OCI-LY7 (cell line): ENCODE data around the gene CFAP97. TPM values are rescaled to one million over a fixed set of nuclear protein-coding genes. Genes with fewer than 3 reads are reported as not detected.

Experiments used
- BruUV-seq: library from RNA; stranded (reverse); fragments of 400-500 nt; replicated peaks from 2 replicates; lab custom pipeline; 2021; lab: Mats Ljungman, UMichigan
- CTCF ChIA-PET: fragments of 300-600 bp; sonication (Branson Sonifier 250); formaldehyde crosslinking; loops from one replicate; lab custom pipeline; 2022; ENCODE audit warnings: antibody characterized with exemption; ENCODE audit not compliant: unreplicated experiment; lab: Charles Lee
- POLR2A ChIA-PET: fragments of 300-600 bp; sonication (Branson Sonifier 250); formaldehyde crosslinking; loops from one replicate; lab custom pipeline; 2022; ENCODE audit warnings: antibody characterized with exemption; lab: Charles Lee
- DNase-seq: peaks from one replicate; pipeline ENCODE4 v3.0.0-alpha.2; 2015; ENCODE audit warnings: low spot score
- H2AFZ ChIP-seq: fragments of 200-600 bp; sonication (generic), shearing (Covaris generic); 2 replicates; pipeline ENCODE4 v1.6.1; 2014; ENCODE audit warnings: mild to moderate bottlenecking, antibody characterized with exemption, low read length, moderate library complexity
- H3K27ac ChIP-seq: fragments of 200-600 bp; sonication (generic); 2 replicates; pipeline ENCODE4 v1.5.1; 2014; ENCODE audit warnings: mixed run types, low read depth, mild to moderate bottlenecking, moderate library complexity, low read length, inconsistent platforms; ENCODE audit not compliant: poor library complexity, severe bottlenecking
- H3K36me3 ChIP-seq: fragments of 200-600 bp; sonication (generic); 2 replicates; pipeline ENCODE4 v1.6.1; 2014; ENCODE audit warnings: mild to moderate bottlenecking, antibody characterized with exemption, low read length, moderate library complexity, mixed read lengths; ENCODE audit not compliant: insufficient read depth
- H3K4me1 ChIP-seq: fragments of 200-600 bp; sonication (generic); 2 replicates; pipeline ENCODE4 v1.5.1; 2014; ENCODE audit warnings: mild to moderate bottlenecking, low read length; ENCODE audit not compliant: insufficient read depth, poor library complexity, severe bottlenecking
- H3K4me2 ChIP-seq: fragments of 200-600 bp; sonication (generic); 2 replicates; pipeline ENCODE4 v1.6.1; 2014; ENCODE audit warnings: mild to moderate bottlenecking, low read length
- H3K4me3 ChIP-seq: fragments of 200-600 bp; sonication (generic); 2 replicates; pipeline ENCODE4 v1.5.1; 2014; ENCODE audit warnings: mild to moderate bottlenecking, low read depth, low read length; ENCODE audit not compliant: poor library complexity, severe bottlenecking
- H3K79me2 ChIP-seq: fragments of 200-600 bp; sonication (generic); 2 replicates; pipeline ENCODE4 v1.6.1; 2016; ENCODE audit warnings: low read depth, mild to moderate bottlenecking, low read length, moderate library complexity, mixed read lengths; ENCODE audit not compliant: insufficient read depth
- H3K9me2 ChIP-seq: fragments of 200-600 bp; sonication (generic); 2 replicates; pipeline ENCODE4 v1.6.1; 2016; ENCODE audit warnings: mild to moderate bottlenecking, low read length, mixed read lengths; ENCODE audit not compliant: insufficient read depth
- H3K9me3 ChIP-seq: fragments of 200-600 bp; sonication (generic); 2 replicates; pipeline ENCODE4 v1.6.1; 2014; ENCODE audit warnings: mild to moderate bottlenecking, mixed run types, low read length, mixed read lengths
- H4K20me1 ChIP-seq: fragments of 200-600 bp; sonication (generic); 2 replicates; pipeline ENCODE4 v1.6.1; 2014; ENCODE audit warnings: mild to moderate bottlenecking, antibody characterized with exemption, low read length, moderate library complexity, mixed read lengths; ENCODE audit not compliant: insufficient read depth
- CTCF ChIP-seq: fragments of 200-600 bp; sonication (generic); conservative IDR thresholded peaks from 2 replicates; pipeline ENCODE4 v1.5.1; 2014; ENCODE audit warnings: mild to moderate bottlenecking, antibody characterized with exemption, low read length, moderate library complexity, mixed read lengths
- EZH2phosphoT487 ChIP-seq: fragments of 200-600 bp; sonication (generic); IDR thresholded peaks from 2 replicates; pipeline ENCODE4 v1.6.1; 2018; ENCODE audit warnings: low read depth, borderline replicate concordance, mild to moderate bottlenecking, mixed run types, antibody characterized with exemption, low read length, moderate library complexity, mixed read lengths
- intact Hi-C: fragments of 100-400 bp; cut with micrococcal nuclease; formaldehyde crosslinking; loops from one replicate; pipeline ENCODE4 v1.10.0; 2022; ENCODE audit not compliant: unreplicated experiment
- total RNA-seq, 2 experiments: library from RNA; depleted of rRNA in 1 of 2; stranded (reverse); fragments of >200 nt in 1 of 2; shearing (Covaris generic) in 1 of 2; gene quantifications; 2 replicates each; pipeline ENCODE4 v1.2.3, GENCODE V29; 2014 to 2022

The CFAP97 gene
- total RNA-seq, 2 experiments from 2014 or later, result 22.7 to 57.3 TPM

- no peaks in the 10 kb centered on the region for H3K9me2 ChIP-seq
- H3K4me2 ChIP-seq, result no peak overlapping the region
- intact Hi-C loops, result no loop called here
- no peak overlapping the region for H3K27ac ChIP-seq
- no peak overlapping the region for H3K4me3 ChIP-seq
- BruUV-seq, result no TSS peak
- peaks cover 7% of the 10 kb centered on the region for H3K4me1 ChIP-seq
- H3K36me3 ChIP-seq, result no peaks in the 10 kb centered on the region
- H3K79me2 ChIP-seq, result no peaks in the 10 kb centered on the region
- no peak for DNase-seq
- no peak for TF ChIP-seq CTCF
- TF ChIP-seq EZH2phosphoT487, result no peak
- no peaks in the 10 kb centered on the region for H3K9me3 ChIP-seq
- POLR2A ChIA-PET, result interaction anchor here (0.6 kb wide), 1 partner anchor 450 kb away, joined by 3 read pairs; no protein-coding TSS in a partner anchor
- H2AFZ ChIP-seq, result no peak overlapping the region
- H4K20me1 ChIP-seq, result no peaks in the 10 kb centered on the region
- CTCF ChIA-PET, result no interaction called here
These were observed 65.6 kb downstream of the CFAP97 start for GRCh38 chr4:185138161-185138560.

DNA sequence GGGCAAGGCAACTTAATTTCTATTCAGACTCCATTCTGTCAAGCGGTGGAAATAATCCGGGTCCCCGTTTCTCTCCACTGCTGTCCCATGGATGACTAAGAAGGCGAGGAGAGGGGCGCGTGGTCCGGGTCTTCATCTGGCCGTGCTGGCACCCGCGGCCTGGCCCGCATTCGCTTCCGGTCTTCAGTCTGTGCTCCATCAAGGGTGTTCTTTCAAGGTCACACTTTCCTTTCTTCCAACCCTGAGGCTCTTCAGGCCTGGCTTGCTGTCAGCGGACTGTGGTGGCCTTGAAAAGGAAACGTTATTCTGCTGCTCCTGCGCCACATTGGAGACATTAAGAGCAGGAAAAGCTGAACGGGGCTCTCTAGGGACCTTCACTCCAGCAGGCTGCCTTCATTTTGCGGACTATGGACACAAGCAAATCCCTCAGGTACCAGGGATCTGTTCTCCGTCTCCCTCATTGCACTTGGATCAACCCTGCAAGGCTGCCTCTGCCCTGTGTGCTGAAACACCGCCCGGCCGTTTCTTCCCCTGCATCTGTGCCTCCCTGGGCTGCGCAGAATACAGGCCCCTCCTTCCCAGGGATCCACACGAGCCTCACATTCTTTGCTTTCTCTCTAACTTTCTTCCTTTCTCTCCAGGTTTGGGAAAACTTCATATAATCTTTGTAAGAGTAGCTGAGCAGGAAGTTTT lies 66.4 kb downstream of the CFAP97 start:
- no peaks in the 10 kb centered on the region for H3K9me2 ChIP-seq
- BruUV-seq, result no TSS peak
- H3K4me2 ChIP-seq, result no peak overlapping the region
- POLR2A ChIA-PET, result interaction anchor here (0.7 to 1.3 kb wide), 2 partner anchors 18 to 258 kb away, joined by 4 read pairs; partner anchors contain the start of gene LRP2BP
- peaks cover 3% of the 10 kb centered on the region for H3K4me1 ChIP-seq
- DNase-seq, result no peak
- no peak overlapping the region for H2AFZ ChIP-seq
- CTCF ChIA-PET, result no interaction called here
- H3K27ac ChIP-seq, result no peak overlapping the region
- no peaks in the 10 kb centered on the region for H4K20me1 ChIP-seq
- TF ChIP-seq CTCF (no peak), EZH2phosphoT487 (no peak)
- intact Hi-C loops, result no loop called here
- no peaks in the 10 kb centered on the region for H3K9me3 ChIP-seq
- H3K36me3 ChIP-seq, result no peaks in the 10 kb centered on the region
- H3K79me2 ChIP-seq, result no peaks in the 10 kb centered on the region
- H3K4me3 ChIP-seq, result no peak overlapping the region

GRCh38 chr4:185134307-185134869 lies 69.4 kb downstream of the CFAP97 start:
- POLR2A ChIA-PET, result interaction anchor here (0.7 kb wide), 1 partner anchor 31 kb away, joined by 3 read pairs; no protein-coding TSS in a partner anchor
- Histone ChIP-seq H3K4me2 (no peak overlapping the region), H2AFZ (peak overlapping the region; percentile 10; the same call in 1 of the 2 replicates), H4K20me1 (no peaks in the 10 kb centered on the region), H3K36me3 (no peaks in the 10 kb centered on the region), H3K4me1 (no peaks in the 10 kb centered on the region), H3K79me2 (no peaks in the 10 kb centered on the region), H3K4me3 (no peak overlapping the region), H3K27ac (no peak overlapping the region), H3K9me2 (no peaks in the 10 kb centered on the region), H3K9me3 (no peaks in the 10 kb centered on the region)
- intact Hi-C loops, result loop anchor here (1.0 to 2.0 kb wide), 3 partner anchors 94 to 171 kb away; no protein-coding TSS in a partner anchor
- TF ChIP-seq CTCF (peak; percentile 96), EZH2phosphoT487 (no peak)
- CTCF ChIA-PET, result interaction anchor here (1.1 kb wide), 2 partner anchors 9 to 49 kb away, joined by 3 read pairs; partner anchors contain the start of gene SLC25A4
- no TSS peak for BruUV-seq
- DNase-seq, result peak; percentile 71
